HL-60 (cell line): Measurements from ENCODE around the gene COX6A2.

Source experiments
- DNase-seq, 2 experiments: peaks; one replicate each; pipeline ENCODE4 v3.0.0-alpha.2; 2010 to 2020; ENCODE audit warnings: low read depth in 1 of 2, low spot score in 1 of 2
- H3K27ac ChIP-seq: fragments of 250-450 bp; sonication (Bioruptor Pico); replicated peaks from 2 replicates; pipeline ENCODE4 v1.5.1; 2020; ENCODE audit warnings: mild to moderate bottlenecking, moderate library complexity
- H3K27me3 ChIP-seq: fragments of 250-450 bp; sonication (Bioruptor Pico); 2 replicates; pipeline ENCODE4 v1.5.1; 2021; ENCODE audit warnings: mild to moderate bottlenecking, moderate library complexity; ENCODE audit not compliant: insufficient read depth, poor library complexity, severe bottlenecking
- H3K4me3 ChIP-seq: replicated peaks from 2 replicates; pipeline ENCODE4 v1.5.1; 2011; ENCODE audit warnings: mild to moderate bottlenecking, control low read depth, low read length; ENCODE audit not compliant: insufficient read depth
- CTCF ChIP-seq: IDR thresholded peaks from one replicate; pipeline ENCODE4 v1.5.1; 2011; ENCODE audit warnings: low read length, control low read depth, inconsistent platforms; ENCODE audit not compliant: insufficient read depth
- GABPA ChIP-seq: IDR thresholded peaks from 2 replicates; pipeline ENCODE4 v1.6.1; 2012; ENCODE audit warnings: low read depth
- POLR2AphosphoS5 ChIP-seq: IDR thresholded peaks from 2 replicates; pipeline ENCODE4 v1.6.1; 2012; ENCODE audit warnings: low read depth
- REST ChIP-seq: IDR thresholded peaks from 2 replicates; pipeline ENCODE4 v1.6.1; 2012; ENCODE audit warnings: low read depth; ENCODE audit not compliant: insufficient replicate concordance
- SPI1 ChIP-seq: IDR thresholded peaks from 2 replicates; pipeline ENCODE4 v1.6.1; 2012; ENCODE audit warnings: low read depth, mild to moderate bottlenecking, borderline replicate concordance

Gene COX6A2

GRCh38 chr16:31467151-31467773, 39.1 kb upstream of the COX6A2 start:
- TF ChIP-seq POLR2AphosphoS5 (peak; percentile 52; the same call in 1 of the 2 replicates), GABPA (no peak)
- peaks cover 6% of the 10 kb centered on the region for H3K27me3 ChIP-seq
- peak overlapping the region; percentile 41 for H3K27ac ChIP-seq
- peak in 1 of 2 experiments; percentile 45 for DNase-seq
- H3K4me3 ChIP-seq, result no peak overlapping the region

GRCh38 chr16:31466381-31466841, 38.3 kb upstream of the COX6A2 start:
- no peak for DNase-seq
- no peak for TF ChIP-seq REST
- no peak for TF ChIP-seq POLR2AphosphoS5
- TF ChIP-seq SPI1, result no peak
- no peak for TF ChIP-seq GABPA
- no peak for TF ChIP-seq CTCF
- peaks cover 2% of the 10 kb centered on the region for H3K27me3 ChIP-seq
- no peak overlapping the region for H3K4me3 ChIP-seq
- peak overlapping the region; percentile 41 for H3K27ac ChIP-seq

GRCh38 chr16:31465788-31466370, 37.7 kb upstream of the COX6A2 start:
- Histone ChIP-seq H3K27ac (no peak overlapping the region), H3K4me3 (no peak overlapping the region), H3K27me3 (no peaks in the 10 kb centered on the region)
- DNase-seq, result no peak
- TF ChIP-seq POLR2AphosphoS5 (no peak), SPI1 (no peak), CTCF (no peak), GABPA (no peak), REST (no peak)

- Histone ChIP-seq H3K4me3 (no peak overlapping the region), H3K27me3 (no peaks in the 10 kb centered on the region), H3K27ac (no peak overlapping the region)
- TF ChIP-seq GABPA, result no peak
- no peak for TF ChIP-seq POLR2AphosphoS5
- TF ChIP-seq SPI1, result no peak
- TF ChIP-seq CTCF, result no peak
- no peak for TF ChIP-seq REST
- no peak for DNase-seq
Observed at GRCh38 chr16:31464781-31465260, 36.7 kb upstream of the COX6A2 start.
